Mesodermal cell (in vitro differentiated cells): ENCODE measurements around the gene CHP2.
"Not testable (repeated sequence)": the region's sequence is repeated elsewhere in the genome, so short reads cannot be mapped to it uniquely, and the experiment has no call there.

Experiments
- H3K27ac ChIP-seq: 2 replicates; pipeline ENCODE4 v1.7.0; 2013; ENCODE audit warnings: mild to moderate bottlenecking, low read depth, low read length, moderate library complexity; ENCODE audit not compliant: severe bottlenecking
- H3K36me3 ChIP-seq: 2 replicates; pipeline ENCODE4 v1.7.1; 2013; ENCODE audit warnings: mild to moderate bottlenecking, low read length, moderate library complexity; ENCODE audit not compliant: control insufficient read depth, insufficient read depth
- H3K4me1 ChIP-seq: one replicate; pipeline ENCODE4 v1.7.1; 2013; ENCODE audit warnings: mild to moderate bottlenecking, low read length; ENCODE audit not compliant: insufficient read depth, control insufficient read depth, poor library complexity, severe bottlenecking
- H3K4me3 ChIP-seq: 2 replicates; pipeline ENCODE4 v1.7.0; 2013; ENCODE audit warnings: low read length, control low read depth, mild to moderate bottlenecking; ENCODE audit not compliant: insufficient read depth, poor library complexity, severe bottlenecking; ENCODE audit errors: extremely low read depth
- H3K9me3 ChIP-seq: 2 replicates; pipeline ENCODE4 v1.7.1; 2013; ENCODE audit warnings: mild to moderate bottlenecking, low read length, moderate library complexity; ENCODE audit not compliant: control insufficient read depth
- WGBS, 2 experiments: methylation state at CpG; one replicate each; pipeline ENCODE4 v1.1.5; 2013; ENCODE audit warnings: missing lambda C conversion rate in 2 of 2; ENCODE audit not compliant: insufficient coverage in 2 of 2; 5-methylcytosine and 5-hydroxymethylcytosine counted together

The CHP2 gene

GRCh38 chr16:23745263-23745662 lies 9.6 kb upstream of the CHP2 start:
- no peaks in the 10 kb centered on the region for H3K9me3 ChIP-seq
- WGBS, 2 experiments: 82 to 83% methylated on average over 2 of the region's 4 CpGs
- H3K36me3 ChIP-seq: no peaks in the 10 kb centered on the region
- H3K27ac ChIP-seq: no peak overlapping the region
- no peaks in the 10 kb centered on the region for H3K4me1 ChIP-seq
- H3K4me3 ChIP-seq: no peak overlapping the region

GRCh38 chr16:23748630-23749029 lies 6.2 kb upstream of the CHP2 start:
- WGBS, 2 experiments: no CpG with 5 or more reads among the region's 1 CpG

GRCh38 chr16:23751053-23751452 lies 3.8 kb upstream of the CHP2 start:
- not testable (repeated sequence) for H3K9me3 ChIP-seq, H3K36me3 ChIP-seq, H3K4me1 ChIP-seq, H3K4me3 ChIP-seq, H3K27ac ChIP-seq
- WGBS, 2 experiments: no CpG with 5 or more reads among the region's 1 CpG

More at GRCh38 chr16:23748630-23749029, 6.2 kb upstream of the CHP2 start:
- Histone ChIP-seq H3K4me3 (no peak overlapping the region), H3K27ac (no peak overlapping the region), H3K4me1 (no peaks in the 10 kb centered on the region), H3K36me3 (no peaks in the 10 kb centered on the region), H3K9me3 (no peaks in the 10 kb centered on the region)

- peak overlapping the region; percentile 2 for H3K4me3 ChIP-seq
These were observed 775 bp upstream of the CHP2 start for GRCh38 chr16:23753908-23754593.

GRCh38 chr16:23755484-23755809 lies 621 bp downstream of the CHP2 start:
- H3K36me3 ChIP-seq: no peaks in the 10 kb centered on the region
- H3K4me1 ChIP-seq: no peaks in the 10 kb centered on the region
- no peak overlapping the region for H3K27ac ChIP-seq
- 75 to 76% methylated on average over 11 to 12 of the region's 15 CpGs for whole genome bisulfite sequencing, 2 experiments
- H3K4me3 ChIP-seq: no peak overlapping the region
- H3K9me3 ChIP-seq: no peaks in the 10 kb centered on the region

More at GRCh38 chr16:23753908-23754593, 775 bp upstream of the CHP2 start:
- Histone ChIP-seq H3K27ac (no peak overlapping the region), H3K9me3 (no peaks in the 10 kb centered on the region), H3K36me3 (no peaks in the 10 kb centered on the region), H3K4me1 (no peaks in the 10 kb centered on the region)
- 63 to 72% methylated on average over 15 to 16 of the region's 17 CpGs for WGBS, 2 experiments

- 84 to 93% methylated on average over 7 of the region's 9 CpGs for WGBS, 2 experiments
- Histone ChIP-seq H3K4me3 (no peak overlapping the region), H3K36me3 (no peaks in the 10 kb centered on the region), H3K27ac (no peak overlapping the region), H3K9me3 (no peaks in the 10 kb centered on the region), H3K4me1 (no peaks in the 10 kb centered on the region)
These were observed 2.3 kb downstream of the CHP2 start for GRCh38 chr16:23757116-23757515.

- Histone ChIP-seq H3K4me3 (no peak overlapping the region), H3K4me1 (no peaks in the 10 kb centered on the region), H3K27ac (no peak overlapping the region), H3K36me3 (no peaks in the 10 kb centered on the region), H3K9me3 (no peaks in the 10 kb centered on the region)
- WGBS, 2 experiments: 73 to 83% methylated on average over 1 to 2 of the region's 6 CpGs
These were observed 3.3 kb downstream of the CHP2 start for GRCh38 chr16:23757937-23758619.

GRCh38 chr16:23765933-23766332 lies 11.1 kb downstream of the CHP2 start:
- Histone ChIP-seq H3K9me3 (no peaks in the 10 kb centered on the region), H3K4me1 (no peaks in the 10 kb centered on the region), H3K4me3 (no peak overlapping the region), H3K36me3 (no peaks in the 10 kb centered on the region), H3K27ac (no peak overlapping the region)

- 100% methylated on average over 1 of the region's 2 CpGs; no CpG with 5 or more reads in 1 of the 2 experiments for WGBS, 2 experiments
- Histone ChIP-seq H3K27ac (no peak overlapping the region), H3K4me3 (no peak overlapping the region), H3K36me3 (no peaks in the 10 kb centered on the region), H3K9me3 (no peaks in the 10 kb centered on the region), H3K4me1 (no peaks in the 10 kb centered on the region)
These were observed 13.8 kb downstream of the CHP2 start for GRCh38 chr16:23768581-23768980.

- H3K27ac ChIP-seq: no peak overlapping the region
- 82 to 83% methylated on average over 8 of the region's 8 CpGs for WGBS, 2 experiments
- H3K4me1 ChIP-seq: no peaks in the 10 kb centered on the region
These were observed 16.2 kb downstream of the CHP2 start for GRCh38 chr16:23771027-23771426.

GRCh38 chr16:23771642-23772041 lies 16.8 kb downstream of the CHP2 start:
- Histone ChIP-seq H3K27ac (no peak overlapping the region), H3K36me3 (no peaks in the 10 kb centered on the region), H3K4me3 (no peak overlapping the region), H3K4me1 (no peaks in the 10 kb centered on the region), H3K9me3 (no peaks in the 10 kb centered on the region)
- 42 to 79% methylated on average over 1 to 2 of the region's 2 CpGs for WGBS, 2 experiments

More at GRCh38 chr16:23771027-23771426, 16.2 kb downstream of the CHP2 start:
- Histone ChIP-seq H3K36me3 (no peaks in the 10 kb centered on the region), H3K9me3 (no peaks in the 10 kb centered on the region), H3K4me3 (no peak overlapping the region)
